Measurements from ENCODE around the gene PSME4.

DNA sequence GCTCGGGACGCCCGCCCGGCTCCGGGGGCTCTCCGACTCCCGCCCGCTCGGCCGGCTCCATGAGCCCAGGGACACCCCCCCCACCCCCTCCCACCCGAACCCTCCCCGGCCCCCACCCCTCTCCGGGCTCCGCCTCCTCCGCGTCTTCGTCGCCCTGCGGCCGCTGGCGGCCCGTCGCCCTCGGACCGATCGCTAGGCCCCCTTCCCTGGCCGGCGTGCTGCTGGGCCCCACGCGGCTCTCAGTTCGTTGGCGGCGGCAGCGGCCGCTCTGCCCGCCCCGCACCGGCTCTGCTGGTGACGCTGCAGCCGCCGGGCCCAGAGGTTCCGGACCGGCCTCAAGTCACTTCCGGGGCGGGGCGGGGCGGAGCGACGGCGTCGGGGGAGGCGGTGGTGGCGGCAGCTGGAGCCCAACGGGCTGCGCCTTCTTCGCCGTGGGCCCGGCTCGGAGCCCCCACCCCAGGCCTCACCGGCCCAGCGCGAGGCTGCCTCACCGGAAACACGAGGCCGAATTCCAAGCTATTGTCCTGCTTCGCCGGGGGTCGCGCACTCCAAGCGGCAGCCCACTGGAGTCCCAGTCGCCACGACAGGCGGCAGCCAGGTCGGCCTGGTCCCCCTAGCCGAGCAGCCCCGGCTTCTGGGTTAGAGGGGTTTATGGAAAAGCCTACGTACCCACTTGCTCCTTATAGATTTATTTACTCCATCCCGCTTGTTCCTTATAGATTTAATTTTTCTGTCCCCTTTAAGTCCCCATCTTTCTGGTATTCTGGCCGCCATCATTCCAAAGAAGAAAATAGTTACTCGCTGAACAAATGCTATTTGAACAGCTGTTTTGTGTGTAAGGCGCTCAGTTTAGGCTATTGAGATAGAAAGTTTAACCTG, at the start of gene PSME4:
- TF ChIP-seq, protein P1, sequence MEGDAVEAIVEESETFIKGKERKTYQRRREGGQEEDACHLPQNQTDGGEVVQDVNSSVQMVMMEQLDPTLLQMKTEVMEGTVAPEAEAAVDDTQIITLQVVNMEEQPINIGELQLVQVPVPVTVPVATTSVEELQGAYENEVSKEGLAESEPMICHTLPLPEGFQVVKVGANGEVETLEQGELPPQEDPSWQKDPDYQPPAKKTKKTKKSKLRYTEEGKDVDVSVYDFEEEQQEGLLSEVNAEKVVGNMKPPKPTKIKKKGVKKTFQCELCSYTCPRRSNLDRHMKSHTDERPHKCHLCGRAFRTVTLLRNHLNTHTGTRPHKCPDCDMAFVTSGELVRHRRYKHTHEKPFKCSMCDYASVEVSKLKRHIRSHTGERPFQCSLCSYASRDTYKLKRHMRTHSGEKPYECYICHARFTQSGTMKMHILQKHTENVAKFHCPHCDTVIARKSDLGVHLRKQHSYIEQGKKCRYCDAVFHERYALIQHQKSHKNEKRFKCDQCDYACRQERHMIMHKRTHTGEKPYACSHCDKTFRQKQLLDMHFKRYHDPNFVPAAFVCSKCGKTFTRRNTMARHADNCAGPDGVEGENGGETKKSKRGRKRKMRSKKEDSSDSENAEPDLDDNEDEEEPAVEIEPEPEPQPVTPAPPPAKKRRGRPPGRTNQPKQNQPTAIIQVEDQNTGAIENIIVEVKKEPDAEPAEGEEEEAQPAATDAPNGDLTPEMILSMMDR (IDR thresholded peaks at IDR 0.05): no peak
- TF ChIP-seq POLR2A (IDR thresholded peaks at IDR 0.05): peak; percentile 79 to 94
- no peak for TF ChIP-seq EP300 (IDR thresholded peaks at IDR 0.05)

All from suprapubic skin (tissue), 3 donors.